Common myeloid progenitor, CD34-positive (primary cell): ENCODE data around the gene NOTCH2.

Experiments
- CTCF ChIA-PET: fragments of 350-600 bp; sonication (Branson Sonifier 250); formaldehyde crosslinking; loops from one replicate; lab custom pipeline; 2021; ENCODE audit warnings: antibody characterized with exemption; lab: Charles Lee
- POLR2A ChIA-PET: fragments of 350-600 bp; sonication (Branson Sonifier 250); formaldehyde crosslinking; loops from one replicate; lab custom pipeline; 2021; ENCODE audit warnings: antibody characterized with exemption; lab: Charles Lee
- DNase-seq, 3 donors: peaks; one replicate each; pipeline versions ENCODE4 v3.0.0 to v3.0.0-alpha.2; 2013
- H3K27ac ChIP-seq, 2 experiments: 1 replicate in 1 of 2; 2 replicates in 1 of 2; pipeline ENCODE4 v1.7.0; 2013; ENCODE audit warnings: inconsistent platforms in 2 of 2, low read length in 2 of 2, mild to moderate bottlenecking in 2 of 2, low read depth in 1 of 2, moderate library complexity in 1 of 2; ENCODE audit not compliant: severe bottlenecking in 2 of 2, insufficient read depth in 1 of 2, poor library complexity in 1 of 2
- H3K27me3 ChIP-seq, 5 experiments: replicated peaks in 2 of 5; 1 replicate in 3 of 5; 2 replicates in 2 of 5; pipeline versions ENCODE4 v1.6.1 to v1.7.0; 2013; ENCODE audit warnings: low read length in 4 of 5, mild to moderate bottlenecking in 2 of 5, moderate library complexity in 2 of 5, inconsistent platforms in 1 of 5; ENCODE audit not compliant: insufficient read depth in 5 of 5, control insufficient read depth in 4 of 5
- H3K36me3 ChIP-seq, 4 experiments: 1 replicate in 2 of 4; 2 replicates in 2 of 4; pipeline versions ENCODE4 v1.6.1 to v1.7.0; 2013; ENCODE audit warnings: low read length in 3 of 4, control low read depth in 1 of 4, mild to moderate bottlenecking in 1 of 4; ENCODE audit not compliant: control insufficient read depth in 4 of 4, insufficient read depth in 4 of 4
- H3K4me1 ChIP-seq, 4 experiments: 1 replicate in 3 of 4; 2 replicates in 1 of 4; pipeline versions ENCODE4 v1.6.1 to v1.7.1; 2013; ENCODE audit warnings: low read length in 3 of 4, mild to moderate bottlenecking in 3 of 4, control low read depth in 1 of 4, inconsistent platforms in 1 of 4, moderate library complexity in 1 of 4; ENCODE audit not compliant: control insufficient read depth in 4 of 4, insufficient read depth in 4 of 4; ENCODE audit errors: control extremely low read depth in 1 of 4
- H3K4me3 ChIP-seq, 7 experiments: 1 replicate in 4 of 7; 2 replicates in 3 of 7; pipeline versions ENCODE4 v1.5.1 to v1.7.0; 2013; ENCODE audit warnings: mild to moderate bottlenecking in 7 of 7, low read length in 6 of 7, moderate library complexity in 6 of 7, inconsistent platforms in 2 of 7, low read depth in 2 of 7, control low read depth in 1 of 7; ENCODE audit not compliant: insufficient read depth in 4 of 7, control insufficient read depth in 1 of 7; ENCODE audit errors: extremely low read depth in 1 of 7
- H3K9me3 ChIP-seq, 5 experiments: 1 replicate in 4 of 5; 2 replicates in 1 of 5; pipeline versions ENCODE4 v1.6.1 to v1.7.1; 2013; ENCODE audit warnings: low read length in 4 of 5, mild to moderate bottlenecking in 2 of 5, inconsistent platforms in 1 of 5, low read depth in 1 of 5, moderate library complexity in 1 of 5; ENCODE audit not compliant: control insufficient read depth in 4 of 5, insufficient read depth in 2 of 5; ENCODE audit errors: control extremely low read depth in 1 of 5
- WGBS: methylation state at CpG from one replicate; pipeline ENCODE4 v1.1.5; 2013; ENCODE audit not compliant: insufficient coverage; 5-methylcytosine and 5-hydroxymethylcytosine counted together

NOTCH2 gene

GRCh38 chr1:119910618-119911017, 158.8 kb downstream of the NOTCH2 start:
- Histone ChIP-seq H3K4me3 (peak overlapping the region in 2 of 7 experiments; percentile 0 to 12), H3K4me1 (peaks cover 4 to 12% (median 12%) of the 10 kb centered on the region in 4 experiments), H3K27ac (no peak overlapping the region), H3K36me3 (peaks cover 14 to 25% (median 17%) of the 10 kb centered on the region in 4 experiments), H3K9me3 (peaks cover 0 to 5% (median 0%) of the 10 kb centered on the region in 5 experiments), H3K27me3 (no peaks in the 10 kb centered on the region)
- WGBS: 40% methylated on average over 2 of the region's 4 CpGs
- ChIA-PET CTCF (interaction anchor here (0.8 to 1.6 kb wide), 4 partner anchors 13 to 167 kb away, joined by 3 to 6 read pairs (median 4); no protein-coding TSS in a partner anchor), POLR2A (no interaction called here)
- DNase-seq: peak; percentile 22 to 89 (median 81)

- peaks cover 8 to 19% (median 12%) of the 10 kb centered on the region in 4 experiments for H3K36me3 ChIP-seq
- 88% methylated on average over 7 of the region's 9 CpGs for WGBS
- CTCF ChIA-PET: interaction anchor here (0.8 to 1.6 kb wide), 4 partner anchors 14 to 167 kb away, joined by 3 to 6 read pairs (median 4); no protein-coding TSS in a partner anchor
Measured at GRCh38 chr1:119909890-119910596, 159.4 kb downstream of the NOTCH2 start.

DNA sequence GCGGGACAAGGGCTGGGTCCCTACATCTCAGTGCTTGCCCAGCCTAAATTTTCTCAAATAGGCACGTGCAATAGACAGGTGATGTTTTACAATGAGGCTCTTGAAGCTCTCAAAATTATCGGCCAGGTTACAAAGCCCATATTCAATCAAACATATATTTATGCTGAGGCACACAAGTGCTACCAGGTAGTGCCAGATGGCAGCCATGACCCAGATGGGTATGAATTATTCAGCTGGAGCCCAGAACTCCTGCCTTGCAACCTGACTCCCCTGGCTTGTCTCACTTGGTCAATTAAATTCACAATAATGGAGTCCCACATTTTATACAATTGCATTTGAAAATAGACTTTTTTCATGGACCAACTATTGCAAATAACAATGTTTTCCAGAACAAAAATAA, 160.8 kb downstream of the NOTCH2 start:
- H3K27ac ChIP-seq: no peak overlapping the region
- POLR2A ChIA-PET: no interaction called here
- H3K36me3 ChIP-seq: peaks cover 0 to 6% (median 1%) of the 10 kb centered on the region in 4 experiments
- WGBS: 90% methylated on average over 2 of the region's 3 CpGs
- H3K27me3 ChIP-seq: no peaks in the 10 kb centered on the region
- no peak overlapping the region for H3K4me3 ChIP-seq
- DNase-seq: no peak
- CTCF ChIA-PET: interaction anchor here (0.9 kb wide), 1 partner anchor 37 kb away, joined by 3 read pairs; no protein-coding TSS in a partner anchor
- H3K9me3 ChIP-seq: peaks cover 0 to 12% (median 3%) of the 10 kb centered on the region in 5 experiments
- H3K4me1 ChIP-seq: peaks cover 4 to 12% (median 12%) of the 10 kb centered on the region in 4 experiments

More at GRCh38 chr1:119909890-119910596, 159.4 kb downstream of the NOTCH2 start:
- Histone ChIP-seq H3K9me3 (peaks cover 0 to 8% (median 0%) of the 10 kb centered on the region in 5 experiments), H3K27ac (no peak overlapping the region), H3K4me1 (peaks cover 4 to 12% (median 12%) of the 10 kb centered on the region in 4 experiments), H3K27me3 (no peaks in the 10 kb centered on the region), H3K4me3 (peak overlapping the region in 1 of 7 experiments; percentile 0)
- DNase-seq: no peak
- POLR2A ChIA-PET: no interaction called here

DNA sequence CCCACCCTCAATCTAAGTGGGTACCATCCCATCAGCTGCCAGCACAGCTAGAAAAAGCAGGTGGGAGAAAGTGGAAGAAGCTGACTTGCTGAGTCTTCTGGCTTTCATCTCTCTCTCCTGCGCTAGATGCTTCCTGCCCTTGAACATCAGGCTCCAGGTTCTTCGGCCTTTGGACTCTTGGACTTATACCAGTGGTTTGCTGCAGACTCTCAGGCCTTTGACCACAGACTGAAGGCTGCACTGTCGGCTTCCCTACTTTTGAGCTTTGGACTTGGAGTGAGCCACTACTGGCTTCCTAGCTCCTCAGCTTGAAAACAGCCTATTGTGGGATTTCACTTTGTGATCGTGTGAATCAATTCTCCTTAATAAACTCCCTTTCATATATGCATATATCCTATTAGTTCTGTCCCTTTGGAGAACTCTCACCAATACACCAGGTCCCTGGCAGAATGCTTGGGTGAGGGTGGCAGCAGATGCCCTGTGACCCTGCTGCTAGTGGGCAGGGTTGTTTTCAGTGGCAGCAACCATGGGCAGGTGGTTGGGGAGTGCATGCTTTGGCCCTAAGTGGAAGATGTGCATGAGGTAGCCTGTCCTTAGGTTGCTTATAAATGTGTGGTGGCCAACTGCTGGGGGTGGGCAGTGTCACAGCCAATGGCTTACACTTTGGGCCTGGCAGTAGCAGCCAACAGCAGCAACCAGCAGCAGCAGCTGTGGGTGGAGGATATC, 162.4 kb downstream of the NOTCH2 start:
- H3K27me3 ChIP-seq: no peaks in the 10 kb centered on the region

GRCh38 chr1:119903443-119903835, 166.0 kb downstream of the NOTCH2 start:
- ChIA-PET CTCF (interaction anchor here (0.8 kb wide), 1 partner anchor 94 kb away, joined by 3 read pairs; no protein-coding TSS in a partner anchor), POLR2A (no interaction called here)
- no peaks in the 10 kb centered on the region for H3K36me3 ChIP-seq
- no peak for DNase-seq
- no peak overlapping the region for H3K27ac ChIP-seq
- no peak overlapping the region for H3K4me3 ChIP-seq
- H3K9me3 ChIP-seq: peaks cover 0 to 12% (median 3%) of the 10 kb centered on the region in 5 experiments
- no peaks in the 10 kb centered on the region for H3K4me1 ChIP-seq
- H3K27me3 ChIP-seq: no peaks in the 10 kb centered on the region

More for the DNA sequence above, 162.4 kb downstream of the NOTCH2 start:
- no peak for DNase-seq
- no peak overlapping the region for H3K4me3 ChIP-seq
- no peak overlapping the region for H3K27ac ChIP-seq
- 86% methylated on average over 3 of the region's 4 CpGs for WGBS
- peaks cover 4 to 12% (median 12%) of the 10 kb centered on the region in 4 experiments for H3K4me1 ChIP-seq
- CTCF ChIA-PET: interaction anchor here (1.4 kb wide), 1 partner anchor 24 kb away, joined by 3 read pairs; no protein-coding TSS in a partner anchor
- H3K9me3 ChIP-seq: peaks cover 0 to 12% (median 3%) of the 10 kb centered on the region in 5 experiments
- POLR2A ChIA-PET: no interaction called here
- no peaks in the 10 kb centered on the region for H3K36me3 ChIP-seq

GRCh38 chr1:119902775-119903442, 166.6 kb downstream of the NOTCH2 start:
- Histone ChIP-seq H3K4me3 (no peak overlapping the region), H3K4me1 (no peaks in the 10 kb centered on the region), H3K27ac (no peak overlapping the region), H3K36me3 (no peaks in the 10 kb centered on the region), H3K9me3 (peaks cover 0 to 12% (median 3%) of the 10 kb centered on the region in 5 experiments), H3K27me3 (no peaks in the 10 kb centered on the region)
- POLR2A ChIA-PET: no interaction called here
- CTCF ChIA-PET: no interaction called here
- 96% methylated on average over 3 of the region's 4 CpGs for whole genome bisulfite sequencing
- no peak for DNase-seq
